Right lobe of liver (tissue), 4 donors: ENCODE results near the gene PCGF5.

ENCODE experiments used
- CTCF ChIP-seq, 4 donors: fragments of 200-600 bp in 3 of 4; fragments of 450-650 bp in 1 of 4; IDR thresholded peaks; one replicate each; pipeline versions ENCODE4 v1.5.1 to v1.8.0; 2016 to 2022; ENCODE audit warnings: antibody characterized with exemption in 4 of 4, mild to moderate bottlenecking in 2 of 4
- POLR2A ChIP-seq: fragments of 450-650 bp; IDR thresholded peaks from one replicate; pipeline ENCODE4 v1.6.1; 2017; ENCODE audit warnings: antibody characterized with exemption, mild to moderate bottlenecking
- donor health status: DM: no; HTN: no; CAD: no.
- donor health status: DM: no; HTN: no; CAD: no.
- donor health status: DM: no; HTN: yes; CAD: no.

GRCh38 chr10:91198781-91199180, 21.7 kb upstream of the PCGF5 start:
- TF ChIP-seq CTCF (IDR thresholded peaks at IDR 0.05): no peak
- TF ChIP-seq POLR2A: no peak
